ENCODE measurements around the gene NCLN. TPM values are rescaled to one million over a fixed set of nuclear protein-coding genes. Genes with fewer than 3 reads are reported as not detected.
A peak's percentile ranks its signal among the peaks of the same experiment; 100 is the strongest.

Gene NCLN
- total and polyA plus RNA-seq, 9 of the 15 experiments (the other 6 are each of a cell fraction or from before 2014, with no cell fraction given), result 3.8 to 126 (median 39.6) TPM

GRCh38 chr19:3162418-3163229 lies 23.1 kb upstream of the NCLN start:
- Histone ChIP-seq H3K9ac (ENCODE audit: insufficient read depth in 1 of 2, low read depth in 2 of 2, low read length in 2 of 2) (no peak overlapping the region), H3K4me1 (replicated peaks in 1 of 2; ENCODE audit: control insufficient read depth in 2 of 2, insufficient read depth in 2 of 2, low read length in 2 of 2) (peaks cover 0 to 13% of the 10 kb centered on the region in 2 experiments; a peak in 3 of 5 replicates), H3K9me3 (replicated peaks; ENCODE audit: control insufficient read depth, insufficient read depth, low read depth, low read length) (peaks cover 8% of the 10 kb centered on the region), H3K36me3 (ENCODE audit: control insufficient read depth, insufficient read depth, low read length) (no peaks in the 10 kb centered on the region), H3K4me2 (ENCODE audit: insufficient read depth, low read length) (no peak overlapping the region), H3K79me2 (ENCODE audit: control insufficient read depth, insufficient read depth, low read length) (no peaks in the 10 kb centered on the region), H4K20me1 (replicated peaks; ENCODE audit: control insufficient read depth, insufficient read depth, low read length) (no peaks in the 10 kb centered on the region), H3K4me3 (no peak overlapping the region), H2AFZ (ENCODE audit: low read depth, low read length) (peak overlapping the region; percentile 41; the same call in 1 of the 2 replicates), H3K27ac (ENCODE audit: extremely low read depth, low read depth, low read length) (no peak overlapping the region; the same call in 2 of the 3 replicates), H3K9me1 (ENCODE audit: control insufficient read depth, insufficient read depth, low read length) (no peaks in the 10 kb centered on the region), H3K27me3 (ENCODE audit: control insufficient read depth in 2 of 2, insufficient read depth in 2 of 2, low read length in 2 of 2) (no peaks in the 10 kb centered on the region)
- 37% methylated on average over 27 of the region's 38 CpGs for WGBS (ENCODE audit: insufficient coverage, low coverage, missing lambda C conversion rate)
- intact Hi-C loops (cut with micrococcal nuclease), result loop anchor here (1.0 to 2.0 kb wide), 4 partner anchors 33 to 212 kb away; no protein-coding TSS in a partner anchor
- CTCF ChIA-PET (ENCODE audit: low intra/inter-chr PET ratio), result interaction anchor here (1.3 to 1.5 kb wide), 4 partner anchors 15 to 212 kb away, joined by 3 to 10 read pairs (median 6); no protein-coding TSS in a partner anchor
- ATAC-seq, result peak; percentile 35; the same call in 2 of the 3 replicates
- POLR2A ChIA-PET, result no interaction called here
- no TSS peak for BruUV-seq (replicated peaks)
- no peak for FAIRE-seq
- peak; percentile 47 to 74 (median 64) for DNase-seq (ENCODE audit: extremely low read depth in 1 of 4, low spot score in 3 of 4)
- in situ Hi-C loops (cut with MboI), result no loop called here
- TF ChIP-seq CBFA2T3 (IDR thresholded peaks at IDR 0.05) (no peak), USF1 (CRISPR knock-in tag; IDR thresholded peaks at IDR 0.05) (peak; percentile 90), ELF4 (CRISPR knock-in tag; IDR thresholded peaks at IDR 0.05) (no peak), NRF1 (conservative IDR thresholded peaks at IDR 0.05 in 1 of 2, IDR thresholded peaks at IDR 0.05 in 1 of 2) (no peak), ZNF146 (CRISPR knock-in tag; IDR thresholded peaks at IDR 0.05; ENCODE audit: unreplicated experiment) (peak; percentile 24), TOE1 (IDR thresholded peaks at IDR 0.05; ENCODE audit: borderline replicate concordance) (peak; percentile 84), TOE1 (CRISPR knock-in tag; IDR thresholded peaks at IDR 0.05; ENCODE audit: borderline replicate concordance, low read depth) (no peak), ZNF263 (CRISPR knock-in tag; IDR thresholded peaks at IDR 0.05; ENCODE audit: borderline replicate concordance) (no peak), ZNF174 (CRISPR knock-in tag; IDR thresholded peaks at IDR 0.05) (no peak), CBFB (CRISPR knock-in tag; IDR thresholded peaks at IDR 0.05) (0 out of 2 replicates have a peak, but pooled peaks have one; percentile 19), ZNF143 (CRISPR knock-in tag; IDR thresholded peaks at IDR 0.05) (0 out of 2 replicates have a peak, but pooled peaks have one; percentile 5), CBX1 (IDR thresholded peaks at IDR 0.05; ENCODE audit: low read depth) (peak; percentile 24; the same call in 1 of the 2 replicates), FUS (optimal IDR thresholded peaks at IDR 0.05; ENCODE audit: low read depth, low read length) (no peak), ZNF445 (CRISPR knock-in tag; IDR thresholded peaks at IDR 0.05; ENCODE audit: low read depth) (no peak), ZNF274 (IDR thresholded peaks at IDR 0.05; ENCODE audit: borderline replicate concordance, low read depth, low read length) (no peak), CSDE1 (IDR thresholded peaks at IDR 0.05) (no peak), MAX (CRISPR knock-in tag; IDR thresholded peaks at IDR 0.05) (peak; percentile 28; the same call in 1 of the 2 replicates), CBX3 (IDR thresholded peaks at IDR 0.05; ENCODE audit: borderline replicate concordance in 1 of 2, low read length in 2 of 2) (peak in 1 of 2 experiments; percentile 63; a peak in 2 of 3 replicates), E2F6 (IDR thresholded peaks at IDR 0.05; ENCODE audit: borderline replicate concordance in 1 of 2, extremely low read depth in 1 of 2, insufficient read depth in 1 of 2, insufficient read length in 1 of 2, low read depth in 1 of 2, low read length in 1 of 2, poor library complexity in 1 of 2, severe bottlenecking in 1 of 2) (peak in 1 of 2 experiments; percentile 23), HDAC6 (IDR thresholded peaks at IDR 0.05; ENCODE audit: low read depth, low read length) (no peak)
